GM12872 (cell line): ENCODE results near the gene ABR.

ENCODE experiments used
- CTCF ChIP-seq: IDR thresholded peaks from 3 replicates; pipeline ENCODE4 v1.5.1; 2011; ENCODE audit warnings: low read depth, mild to moderate bottlenecking, low read length, moderate library complexity; ENCODE audit not compliant: insufficient read depth

The ABR gene

GRCh38 chr17:954431-955164 lies 225.2 kb downstream of the ABR start:
- no peak for TF ChIP-seq CTCF

GRCh38 chr17:953767-954166 lies 226.0 kb downstream of the ABR start:
- TF ChIP-seq CTCF = no peak
